Spleen (tissue), 7 donors: ENCODE results near the gene IL12RB2.

ENCODE experiments used
- CTCF ChIP-seq, 11 experiments: fragments of 200-600 bp in 7 of 11; fragments of 450-650 bp in 4 of 11; sonication (generic) in 4 of 11; IDR thresholded peaks in 8 of 11; conservative IDR thresholded peaks in 3 of 11; 1 replicate in 7 of 11; 2 replicates in 4 of 11; pipeline versions ENCODE4 v1.4.0 to v1.8.0; 2016 to 2021; ENCODE audit warnings: antibody characterized with exemption in 11 of 11, inconsistent platforms in 4 of 11, mild to moderate bottlenecking in 1 of 11
- POLR2A ChIP-seq, 3 donors: fragments of 450-650 bp; IDR thresholded peaks; one replicate each; pipeline ENCODE4 v1.5.1; 2017; ENCODE audit warnings: antibody characterized with exemption in 3 of 3, mild to moderate bottlenecking in 1 of 3
- donor health status: DM: no; HTN: no; CAD: no; lungs with moderate emphysema.
- donor health status: DM: no; HTN: no; CAD: no.
- donor health status: DM: no; HTN: no; CAD: no.

DNA sequence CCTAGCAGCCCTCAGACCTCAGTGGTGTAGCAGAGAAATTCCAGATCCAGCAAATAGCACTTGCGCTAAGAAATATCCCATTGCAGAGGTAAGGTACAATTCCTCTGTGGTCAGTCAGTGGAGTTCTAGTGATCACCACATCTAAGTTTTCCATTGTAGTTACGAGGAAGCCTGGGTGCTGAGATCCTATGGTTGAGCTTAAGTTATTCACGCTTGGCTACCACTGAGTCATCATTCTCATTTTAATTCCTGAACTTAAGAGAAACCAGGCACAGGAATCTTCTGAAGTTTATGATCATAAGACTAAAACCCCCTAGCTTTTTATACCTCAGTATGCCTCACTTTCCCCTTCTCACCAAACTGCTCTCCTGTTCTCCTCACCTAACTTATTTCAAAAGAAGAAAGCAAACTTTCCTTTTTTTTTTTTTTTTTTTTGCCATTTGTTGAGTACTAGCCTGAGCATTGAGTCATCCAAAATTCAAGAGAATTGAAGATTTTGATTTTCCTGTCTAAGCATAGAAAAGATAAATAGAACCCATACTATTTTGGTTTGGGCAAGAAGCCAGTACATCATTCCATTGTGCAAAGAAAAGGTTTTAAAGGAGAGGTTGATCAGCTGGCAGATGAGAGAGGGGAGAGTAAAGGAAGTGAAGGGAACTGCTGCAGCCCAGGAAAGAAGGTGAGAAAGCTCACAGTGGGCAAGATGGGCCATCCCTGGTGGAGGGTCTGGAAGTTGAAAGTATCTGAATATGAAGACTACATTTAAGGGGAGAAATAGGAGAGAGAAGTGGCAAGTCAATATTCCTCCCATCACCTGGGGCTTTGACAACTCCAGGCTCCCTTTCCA is 82.6 kb downstream of the IL12RB2 start:
- TF ChIP-seq CTCF (IDR thresholded peaks at IDR 0.05 in 8 of 11, conservative IDR thresholded peaks at IDR 0.05 in 3 of 11) (no peak), POLR2A (IDR thresholded peaks at IDR 0.05) (no peak)
